IMR-90 (cell line): ENCODE results near the gene HAUS7.

ENCODE experiments used
- POLR2A ChIP-seq: IDR thresholded peaks from 2 replicates; pipeline ENCODE4 v1.6.1; 2012; ENCODE audit warnings: mild to moderate bottlenecking, low read depth, low read length
- TF ChIP-seq, protein P1 (sequence below): conservative IDR thresholded peaks from 2 replicates; pipeline ENCODE4 v1.5.1; 2012; ENCODE audit warnings: mild to moderate bottlenecking, low read depth, low read length, improper control_type of control experiment

DNA sequence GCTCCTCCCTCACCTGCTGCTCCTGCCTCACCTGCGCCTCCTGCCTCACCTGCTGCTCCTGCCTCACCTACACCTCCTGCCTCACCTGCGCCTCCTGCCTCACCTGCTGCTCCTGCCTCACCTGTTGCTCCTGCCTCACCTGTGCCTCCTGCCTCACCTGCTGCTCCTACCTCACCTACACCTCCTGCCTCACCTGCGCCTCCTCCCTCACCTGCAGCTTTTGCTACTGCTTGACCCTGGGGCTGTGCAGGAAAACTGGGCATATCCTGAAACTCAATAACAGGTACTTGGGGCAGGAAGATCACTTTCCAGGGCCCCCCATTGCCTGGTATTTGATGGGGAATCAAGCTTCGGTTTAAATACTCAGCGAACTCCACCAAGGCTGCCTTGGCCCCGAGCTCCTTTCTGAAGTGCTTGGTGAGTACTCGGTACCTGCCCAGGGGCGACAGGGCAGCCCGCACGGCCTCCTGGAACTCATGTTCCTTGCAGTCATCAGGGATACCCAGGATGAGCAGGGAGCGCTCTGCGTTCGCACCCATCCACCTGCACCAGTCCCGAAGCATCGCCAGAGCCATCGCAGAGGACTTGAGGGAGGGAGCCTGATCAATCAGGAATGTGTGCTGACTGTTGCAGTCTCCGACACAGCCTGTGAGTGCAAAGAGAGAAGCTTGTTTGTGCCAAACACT is 72.0 kb downstream of the HAUS7 start:
- TF ChIP-seq, protein P1, sequence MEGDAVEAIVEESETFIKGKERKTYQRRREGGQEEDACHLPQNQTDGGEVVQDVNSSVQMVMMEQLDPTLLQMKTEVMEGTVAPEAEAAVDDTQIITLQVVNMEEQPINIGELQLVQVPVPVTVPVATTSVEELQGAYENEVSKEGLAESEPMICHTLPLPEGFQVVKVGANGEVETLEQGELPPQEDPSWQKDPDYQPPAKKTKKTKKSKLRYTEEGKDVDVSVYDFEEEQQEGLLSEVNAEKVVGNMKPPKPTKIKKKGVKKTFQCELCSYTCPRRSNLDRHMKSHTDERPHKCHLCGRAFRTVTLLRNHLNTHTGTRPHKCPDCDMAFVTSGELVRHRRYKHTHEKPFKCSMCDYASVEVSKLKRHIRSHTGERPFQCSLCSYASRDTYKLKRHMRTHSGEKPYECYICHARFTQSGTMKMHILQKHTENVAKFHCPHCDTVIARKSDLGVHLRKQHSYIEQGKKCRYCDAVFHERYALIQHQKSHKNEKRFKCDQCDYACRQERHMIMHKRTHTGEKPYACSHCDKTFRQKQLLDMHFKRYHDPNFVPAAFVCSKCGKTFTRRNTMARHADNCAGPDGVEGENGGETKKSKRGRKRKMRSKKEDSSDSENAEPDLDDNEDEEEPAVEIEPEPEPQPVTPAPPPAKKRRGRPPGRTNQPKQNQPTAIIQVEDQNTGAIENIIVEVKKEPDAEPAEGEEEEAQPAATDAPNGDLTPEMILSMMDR = no peak
- no peak for TF ChIP-seq POLR2A
